Measurements from ENCODE around the gene FRA10AC1. TPM values are rescaled to one million over a fixed set of nuclear protein-coding genes. Genes with fewer than 3 reads are reported as not detected.

Gene FRA10AC1
- total RNA-seq, 1 experiment from 2014 or later, result 12.4 TPM

DNA sequence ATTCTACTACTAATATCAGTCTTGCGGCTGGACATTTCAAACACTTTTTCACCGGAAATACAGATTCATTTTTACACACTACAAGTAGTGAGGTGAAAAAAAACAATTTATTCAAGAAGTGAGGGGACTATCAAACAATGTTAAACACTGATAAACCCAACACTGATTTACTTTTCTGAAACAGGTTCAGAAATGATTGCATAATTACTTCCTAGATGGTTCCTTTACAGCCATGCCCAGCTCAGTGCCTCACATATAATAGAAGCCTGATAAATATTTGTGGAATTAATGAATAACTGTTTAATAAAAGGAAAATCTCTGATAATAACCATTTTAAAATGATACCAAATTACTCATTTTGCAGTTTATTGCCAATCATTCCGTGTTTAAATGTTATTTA, 34.6 kb downstream of the FRA10AC1 start:
- Histone ChIP-seq H3K23ac (ENCODE audit: insufficient read length, low read depth, low read length) (no peak overlapping the region), H4K5ac (ENCODE audit: insufficient read length, low read depth, low read length) (no peak overlapping the region), H3K79me1 (ENCODE audit: insufficient read depth, low read depth, low read length, poor library complexity, severe bottlenecking) (no peaks in the 10 kb centered on the region), H3K9me3 (ENCODE audit: control insufficient read depth, low read depth, low read length) (no peaks in the 10 kb centered on the region), H2BK20ac (ENCODE audit: low read depth, low read length, poor library complexity, severe bottlenecking) (no peak overlapping the region), H3K4me1 (ENCODE audit: insufficient read depth, low read length) (no peaks in the 10 kb centered on the region), H4K8ac (replicated peaks; ENCODE audit: insufficient read length, low read depth, low read length) (no peak overlapping the region), H3K56ac (ENCODE audit: insufficient read length, low read depth, low read length) (no peak overlapping the region), H2AK5ac (ENCODE audit: insufficient read length, low read length) (no peak overlapping the region), H2BK15ac (ENCODE audit: low read depth, low read length) (no peak overlapping the region), H3K14ac (ENCODE audit: insufficient read depth, low read length) (no peak overlapping the region), H3K23me2 (ENCODE audit: insufficient read length, low read depth, low read length, poor library complexity, severe bottlenecking) (no peaks in the 10 kb centered on the region), H3K9ac (ENCODE audit: extremely low read depth, insufficient read length, low read length) (no peak overlapping the region), H3K27ac (ENCODE audit: insufficient read length, low read depth, low read length) (no peak overlapping the region), H3K79me2 (ENCODE audit: insufficient read depth, low read length) (no peaks in the 10 kb centered on the region), H3K4ac (ENCODE audit: low read depth, low read length) (no peak overlapping the region), H3K4me2 (ENCODE audit: insufficient read depth, insufficient read length, low read length) (no peak overlapping the region), H3T11ph (ENCODE audit: low read length) (no peak overlapping the region), H4K20me1 (ENCODE audit: control insufficient read depth, insufficient read depth, insufficient read length) (no peaks in the 10 kb centered on the region), H2AFZ (ENCODE audit: low read length) (no peak overlapping the region), H2BK120ac (ENCODE audit: low read depth, low read length, poor library complexity, severe bottlenecking) (no peak overlapping the region), H3K18ac (ENCODE audit: insufficient read length, low read depth, low read length) (no peak overlapping the region), H4K91ac (ENCODE audit: insufficient read length, low read depth, low read length) (no peak overlapping the region), H2BK5ac (ENCODE audit: insufficient read length, low read length) (no peak overlapping the region), H2BK12ac (ENCODE audit: insufficient read length, low read depth, low read length) (no peak overlapping the region), H3K27me3 (ENCODE audit: insufficient read depth, low read length) (no peaks in the 10 kb centered on the region)
- no peak for DNase-seq
- TF ChIP-seq CTCF (conservative IDR thresholded peaks at IDR 0.05), result no peak
- Mint-ChIP-seq H3K9me3 (no peaks in the 10 kb centered on the region), H3K27me3 (ENCODE audit: low read depth) (no peaks in the 10 kb centered on the region), H3K4me3 (no peak overlapping the region), H3K36me3 (ENCODE audit: insufficient read depth in 1 of 3, low read depth in 3 of 3) (peaks cover 2 to 32% (median 18%) of the 10 kb centered on the region in 3 experiments; a peak in 5 of 7 replicates), H3K27ac (no peak overlapping the region), H3K4me1 (no peaks in the 10 kb centered on the region)
- whole genome bisulfite sequencing (ENCODE audit: extremely low coverage, insufficient read length, low lambda C conversion rate), result no CpG with 5 or more reads among the region's 3 CpGs
